T-helper 22 cell (primary cell): ENCODE results near the gene KRT75.

Experiments used
- DNase-seq: peaks from one replicate; pipeline ENCODE4 v3.0.0-alpha.2; 2020; ENCODE audit warnings: low read depth

Gene KRT75

GRCh38 chr12:52391618-52392002 is 42.6 kb downstream of the KRT75 start:
- DNase-seq: no peak

GRCh38 chr12:52390739-52391617 is 43.2 kb downstream of the KRT75 start:
- no peak for DNase-seq

- DNase-seq: no peak
Measured at GRCh38 chr12:52389313-52390207, 44.6 kb downstream of the KRT75 start.

GRCh38 chr12:52387859-52388258 is 46.3 kb downstream of the KRT75 start:
- DNase-seq: no peak

GRCh38 chr12:52385226-52385702 is 48.9 kb downstream of the KRT75 start, which contains the start of gene KRT84:
TSS of gene KRT84 (minus strand) at chr12:52385652. CDS start at chr12:52385585, 67 bp downstream.
- no peak for DNase-seq

GRCh38 chr12:52383331-52383730 is 50.8 kb downstream of the KRT75 start:
- DNase-seq: no peak

GRCh38 chr12:52382854-52383253 is 51.3 kb downstream of the KRT75 start:
- DNase-seq: no peak

- DNase-seq: no peak
Measured at GRCh38 chr12:52381206-52381605, 53.0 kb downstream of the KRT75 start.

- DNase-seq: no peak
Measured at GRCh38 chr12:52380271-52380694, 53.9 kb downstream of the KRT75 start.

- no peak for DNase-seq
Measured at GRCh38 chr12:52379536-52379935, 54.6 kb downstream of the KRT75 start.

- no peak for DNase-seq
Measured at GRCh38 chr12:52378091-52378490, 56.1 kb downstream of the KRT75 start.

GRCh38 chr12:52377266-52377665 is 56.9 kb downstream of the KRT75 start:
- DNase-seq: no peak
